GM19035 (cell line): Measurements from ENCODE around the gene FAM120C.

ENCODE experiments used
- ATAC-seq: cut with Tn5 transposase; IDR thresholded peaks from one replicate; pipeline ENCODE4 v1.9.1; 2021; ENCODE audit not compliant: unreplicated experiment

Gene FAM120C

GRCh38 chrX:54171527-54172250 lies 11.4 kb downstream of the FAM120C start:
- ATAC-seq = no peak

DNA sequence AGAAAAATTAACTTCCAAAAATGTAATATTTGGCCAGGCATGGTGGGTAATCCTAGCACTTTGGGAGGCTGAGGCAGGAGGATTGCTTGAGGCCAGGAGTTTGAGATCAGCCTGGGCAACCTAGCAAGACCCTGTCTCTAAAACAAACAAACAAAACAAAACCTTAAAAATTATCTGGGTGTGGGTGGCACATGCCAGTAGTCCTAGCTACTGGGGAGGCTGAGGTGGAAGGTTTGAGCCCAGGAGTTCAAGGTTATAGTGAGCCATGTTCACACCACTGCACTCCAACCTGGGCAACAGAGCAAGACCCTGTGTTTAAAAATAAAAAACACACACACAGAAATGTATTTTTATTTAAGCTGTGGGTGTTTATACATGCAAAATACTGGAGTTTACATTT lies 12.0 kb downstream of the FAM120C start:
- no peak for ATAC-seq

- ATAC-seq = no peak
Observed at GRCh38 chrX:54166915-54167314, 16.1 kb downstream of the FAM120C start.

GRCh38 chrX:54157561-54157960 lies 25.5 kb downstream of the FAM120C start:
- no peak for ATAC-seq

DNA sequence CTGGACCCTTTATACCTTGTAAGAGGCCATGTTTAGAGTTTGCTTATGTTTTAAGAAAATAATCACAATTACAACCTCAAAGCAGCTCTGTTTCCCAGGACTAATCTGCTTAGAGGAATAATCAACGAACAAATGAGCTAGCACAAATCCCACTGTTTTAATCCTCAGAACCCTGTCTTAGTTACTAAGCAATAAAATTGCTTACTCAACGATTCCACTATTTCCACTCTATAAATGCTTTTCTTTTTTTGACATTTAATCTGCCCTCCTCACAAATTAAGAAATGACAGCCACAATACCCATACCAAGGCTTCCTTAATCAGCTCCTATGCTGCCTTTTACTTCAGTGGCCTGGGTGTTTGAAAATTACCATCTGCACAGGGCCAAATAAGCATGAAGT lies 48.8 kb downstream of the FAM120C start:
- no peak for ATAC-seq

DNA sequence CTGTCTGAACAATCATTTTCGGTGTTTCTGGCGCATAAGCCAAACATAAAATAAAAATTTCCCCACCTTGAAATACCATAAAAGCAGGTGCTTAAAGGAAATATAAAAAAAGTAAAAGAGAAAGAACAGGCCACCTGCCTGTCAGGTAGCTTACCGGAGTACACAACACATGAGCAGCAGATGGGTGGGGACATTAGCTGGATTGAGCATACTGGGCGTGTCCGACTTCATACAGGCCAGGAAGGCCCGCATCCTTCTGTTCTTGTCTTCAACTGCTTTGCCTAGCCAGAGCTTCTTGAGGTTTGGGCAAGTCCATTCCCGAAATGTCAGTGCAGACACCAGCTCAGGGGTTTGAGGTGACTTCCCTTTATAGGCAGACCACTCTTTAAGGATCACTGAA lies 66.7 kb downstream of the FAM120C start:
- no peak for ATAC-seq

DNA sequence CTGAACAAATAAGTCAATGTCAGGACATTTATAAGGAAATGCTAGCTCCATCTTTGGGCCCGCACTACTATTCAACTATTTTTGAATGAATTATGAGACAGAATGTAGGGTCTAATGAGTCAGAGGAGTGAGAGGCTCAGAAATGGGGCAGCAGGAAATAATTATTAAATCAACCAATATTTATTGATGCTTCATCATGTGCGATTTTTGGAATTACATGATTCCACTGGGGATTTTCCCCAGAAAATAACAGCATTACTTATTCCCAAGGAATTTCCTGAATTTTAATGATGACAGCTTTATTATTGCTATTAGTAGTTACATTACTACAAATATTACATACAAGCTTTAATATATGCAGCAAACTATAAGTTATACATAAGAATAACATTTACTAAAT lies 89.5 kb downstream of the FAM120C start:
- no peak for ATAC-seq

DNA sequence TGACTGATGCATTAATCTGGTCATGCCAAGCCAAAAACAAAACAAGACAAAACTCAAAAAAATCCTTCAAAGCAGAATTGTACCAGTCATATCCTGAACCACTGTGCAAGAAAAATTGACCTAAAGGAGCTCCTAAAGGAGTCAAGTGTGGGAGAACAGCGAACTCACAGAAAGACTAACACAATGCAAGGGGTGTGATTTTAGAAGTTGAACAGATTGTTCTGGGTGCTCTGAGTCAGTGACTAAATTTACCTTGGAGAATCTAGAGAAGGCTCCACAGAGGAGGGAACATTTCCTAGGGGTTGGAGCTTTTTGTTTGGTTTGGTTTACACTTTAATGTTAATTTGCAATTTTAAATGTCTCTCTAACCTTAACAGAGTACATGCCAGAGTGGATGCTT lies 89.9 kb downstream of the FAM120C start:
- no peak for ATAC-seq

DNA sequence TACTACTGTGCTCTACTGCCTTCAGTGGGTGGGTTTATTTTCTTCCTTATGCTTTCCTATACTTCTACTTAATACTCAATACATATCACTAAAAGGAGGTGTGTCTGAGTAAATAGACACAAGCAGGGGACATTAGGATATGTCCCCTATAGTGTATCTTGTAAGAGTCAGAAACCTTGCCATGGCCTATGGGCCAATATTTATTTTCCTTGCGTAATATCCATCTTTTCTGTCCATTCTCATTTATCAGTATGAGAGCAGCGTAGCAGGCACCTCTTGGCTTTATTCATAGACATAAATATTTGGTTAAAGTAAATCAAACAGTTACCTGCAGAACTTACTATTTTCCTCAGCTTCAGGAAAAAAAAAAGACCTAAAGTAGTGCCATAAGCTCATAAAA lies 92.2 kb downstream of the FAM120C start:
- no peak for ATAC-seq

GRCh38 chrX:54089191-54089590 lies 93.9 kb downstream of the FAM120C start:
- no peak for ATAC-seq

DNA sequence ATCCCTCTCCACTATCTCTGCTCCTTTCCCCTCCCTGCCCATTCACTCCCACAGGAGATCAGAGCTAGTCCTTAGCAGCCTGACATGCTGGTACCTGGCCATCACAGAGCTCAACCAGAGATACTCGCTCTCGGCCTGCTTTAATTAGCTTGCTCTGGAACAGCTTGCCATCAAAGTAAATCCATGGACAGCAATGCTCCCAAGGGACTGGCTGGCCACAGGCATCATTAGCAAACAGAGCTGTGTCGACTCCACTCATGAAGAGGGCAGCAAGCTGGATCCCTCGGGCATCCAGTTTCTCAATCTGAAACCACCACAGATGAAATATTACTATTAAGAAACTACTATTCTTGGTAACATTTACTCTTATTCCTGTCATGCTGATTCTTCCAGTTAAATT lies 95.4 kb downstream of the FAM120C start:
- no peak for ATAC-seq

- no peak for ATAC-seq
Observed at GRCh38 chrX:54085666-54086065, 97.4 kb downstream of the FAM120C start.

DNA sequence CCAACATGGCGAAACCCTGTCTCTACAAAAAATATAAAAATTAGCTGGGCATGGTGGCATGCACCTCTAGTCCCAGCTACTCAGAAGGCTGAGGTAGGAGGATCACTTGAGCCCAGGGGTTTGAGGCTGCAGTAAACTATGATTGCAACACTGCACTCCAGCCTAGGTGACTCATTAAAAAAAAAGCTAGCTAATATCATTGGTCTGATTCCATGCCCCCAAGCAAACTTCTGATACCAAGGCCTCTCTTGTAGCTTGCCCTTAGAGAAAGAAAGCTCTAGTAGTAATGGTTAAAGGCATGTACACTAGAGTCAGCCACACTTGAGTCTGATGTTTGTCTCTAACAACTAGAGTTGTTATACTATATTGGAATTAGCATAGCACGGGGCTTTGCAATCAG lies 106.2 kb downstream of the FAM120C start:
- no peak for ATAC-seq

DNA sequence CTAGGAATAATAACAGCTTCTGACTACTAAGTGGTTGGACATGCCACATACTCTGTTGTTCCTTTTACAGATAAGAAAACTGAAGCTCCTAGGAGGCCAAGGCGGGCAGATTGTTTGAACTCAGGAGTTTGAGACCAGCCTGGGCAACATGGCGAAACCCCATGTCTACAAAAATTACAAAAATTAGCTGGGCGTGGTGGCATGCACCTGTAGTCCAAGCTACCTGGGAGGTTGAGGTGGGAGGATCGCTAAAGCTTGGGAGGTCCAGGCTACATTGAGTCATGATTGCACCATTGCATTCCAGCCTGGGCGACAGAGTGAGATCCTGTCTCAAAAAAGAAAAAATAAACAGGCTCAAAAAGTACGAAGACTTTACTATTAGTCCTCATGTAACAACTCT lies 108.2 kb downstream of the FAM120C start:
- no peak for ATAC-seq

- ATAC-seq = no peak
Observed at GRCh38 chrX:54067766-54068165, 115.3 kb downstream of the FAM120C start.

- ATAC-seq = no peak
Observed at GRCh38 chrX:54066841-54067240, 116.2 kb downstream of the FAM120C start.

GRCh38 chrX:54064564-54064963 lies 118.5 kb downstream of the FAM120C start:
- no peak for ATAC-seq

DNA sequence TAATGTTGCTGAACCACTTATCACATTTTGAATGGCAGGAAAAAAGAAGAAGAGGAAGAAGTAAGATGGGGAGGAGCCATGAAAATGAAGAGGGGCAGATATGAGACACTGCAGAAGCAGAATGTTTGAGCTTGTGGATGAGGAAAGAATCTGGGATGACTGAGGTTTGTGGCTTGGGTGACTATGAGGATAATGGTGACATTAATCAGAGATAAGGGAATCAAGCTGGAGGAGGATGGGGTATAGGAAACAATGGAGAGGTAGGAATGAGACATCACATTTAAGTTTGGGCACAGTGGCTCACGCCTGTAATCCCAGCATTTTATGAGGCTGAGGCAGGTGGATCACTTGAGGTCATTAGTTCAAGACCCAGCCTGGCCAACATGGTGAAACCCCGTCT lies 119.7 kb downstream of the FAM120C start:
- no peak for ATAC-seq

GRCh38 chrX:54049801-54050200 lies 133.3 kb downstream of the FAM120C start:
- ATAC-seq = no peak

GRCh38 chrX:54048412-54048811 lies 134.6 kb downstream of the FAM120C start:
- no peak for ATAC-seq

DNA sequence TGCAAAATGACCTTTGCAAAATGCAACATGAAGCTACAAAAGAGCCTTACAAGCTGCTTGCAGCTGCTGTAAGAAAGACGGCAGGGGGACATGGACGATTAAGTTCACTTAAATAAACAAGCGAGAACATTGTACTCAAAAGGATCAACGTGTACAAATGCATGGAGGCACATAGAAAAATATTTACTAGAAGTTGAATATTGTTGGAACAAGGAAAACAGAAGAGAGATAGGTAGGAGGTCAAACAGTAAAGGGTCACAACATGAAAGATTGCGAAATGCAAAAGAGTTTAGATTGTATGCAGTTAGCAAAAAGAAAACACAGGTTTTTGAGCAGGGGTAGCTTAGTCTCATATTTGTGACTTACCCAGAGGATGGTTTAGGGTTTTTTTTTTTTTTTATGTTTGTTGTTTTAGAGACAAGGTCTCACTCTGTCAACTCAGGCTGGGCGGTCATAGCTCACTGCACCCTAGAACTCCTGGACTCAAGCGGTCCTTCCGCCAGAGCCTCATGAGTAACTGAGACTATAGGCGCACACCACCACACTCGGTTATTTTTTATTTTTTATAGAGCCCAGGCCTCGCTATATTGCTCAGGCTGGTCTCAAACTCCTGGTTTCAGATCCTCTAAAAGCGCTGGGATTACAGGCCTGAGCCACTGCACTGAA lies 137.4 kb downstream of the FAM120C start:
- ATAC-seq = no peak

DNA sequence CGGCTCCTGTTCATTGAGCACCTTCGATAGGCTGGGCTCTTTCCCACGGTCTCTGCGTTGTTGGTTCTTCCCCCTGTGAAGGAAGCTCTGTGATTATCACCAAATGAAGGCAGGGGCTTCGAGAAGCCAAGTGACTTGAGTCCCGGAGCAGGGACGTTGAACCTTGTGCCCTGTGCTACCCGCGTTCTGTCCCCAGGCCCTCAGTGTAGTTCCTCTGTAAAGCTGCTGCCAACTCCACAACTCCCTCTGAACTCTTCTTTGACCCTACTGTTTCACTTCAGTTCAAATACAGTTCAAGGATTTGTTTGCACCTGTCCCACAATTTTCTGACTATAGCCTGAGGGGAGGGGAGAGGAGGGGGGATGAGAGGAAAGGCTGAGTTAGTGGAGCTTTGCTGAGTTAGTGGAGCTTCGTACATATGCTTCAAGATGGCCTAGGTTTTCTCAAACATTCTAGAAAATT lies 138.1 kb downstream of the FAM120C start:
- no peak for ATAC-seq
